ENCODE results near the gene STX19.

DNA sequence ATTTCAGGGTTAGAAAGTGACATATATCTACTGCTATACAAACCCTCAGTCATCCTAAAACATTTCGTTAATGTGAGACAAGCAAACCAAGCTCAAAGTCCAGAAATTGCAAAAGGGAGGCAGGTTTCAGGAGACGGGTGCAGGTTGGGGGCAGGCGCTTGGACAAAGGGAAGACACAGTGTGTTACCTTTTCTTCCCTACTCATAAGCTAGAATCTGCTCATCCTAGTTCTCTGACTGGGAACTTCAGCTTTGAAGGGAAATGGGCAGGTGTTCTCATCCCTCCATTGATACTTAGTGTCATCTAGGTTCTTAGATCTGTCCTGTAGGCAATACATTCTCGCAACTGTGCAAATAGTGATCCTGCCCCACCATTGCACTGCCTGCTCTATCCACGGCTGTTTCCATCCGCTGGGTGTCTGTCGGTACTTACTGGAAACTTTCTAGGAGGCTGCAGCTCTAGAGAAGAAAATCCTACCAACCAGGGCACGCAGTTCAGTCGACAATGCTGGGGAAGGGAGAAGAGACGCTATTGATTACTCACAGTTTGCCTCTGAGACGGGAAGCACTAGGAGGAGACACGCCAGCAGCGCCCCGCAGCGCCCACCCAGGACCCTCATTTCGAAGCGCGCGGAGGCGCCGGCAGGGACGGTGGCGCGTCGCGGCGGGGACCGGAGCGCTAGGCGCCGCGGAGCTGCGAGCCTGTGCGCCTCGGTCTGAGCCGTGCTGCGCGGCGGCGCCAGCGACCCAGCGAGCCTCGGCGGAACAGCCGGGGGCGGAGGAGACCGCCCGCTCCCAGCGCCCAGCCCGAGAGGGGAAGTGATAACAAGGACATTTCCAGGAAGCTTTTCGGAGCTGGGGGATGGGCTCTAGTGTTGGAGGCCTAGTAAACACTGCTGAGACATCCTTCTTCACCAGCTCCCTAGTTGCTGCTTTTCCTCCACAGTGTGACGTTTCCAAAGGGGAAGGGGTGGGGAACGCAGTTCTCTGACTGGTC is 55.0 kb downstream of the STX19 start, which contains the start of gene PROS1:
- TF ChIP-seq, protein P1, sequence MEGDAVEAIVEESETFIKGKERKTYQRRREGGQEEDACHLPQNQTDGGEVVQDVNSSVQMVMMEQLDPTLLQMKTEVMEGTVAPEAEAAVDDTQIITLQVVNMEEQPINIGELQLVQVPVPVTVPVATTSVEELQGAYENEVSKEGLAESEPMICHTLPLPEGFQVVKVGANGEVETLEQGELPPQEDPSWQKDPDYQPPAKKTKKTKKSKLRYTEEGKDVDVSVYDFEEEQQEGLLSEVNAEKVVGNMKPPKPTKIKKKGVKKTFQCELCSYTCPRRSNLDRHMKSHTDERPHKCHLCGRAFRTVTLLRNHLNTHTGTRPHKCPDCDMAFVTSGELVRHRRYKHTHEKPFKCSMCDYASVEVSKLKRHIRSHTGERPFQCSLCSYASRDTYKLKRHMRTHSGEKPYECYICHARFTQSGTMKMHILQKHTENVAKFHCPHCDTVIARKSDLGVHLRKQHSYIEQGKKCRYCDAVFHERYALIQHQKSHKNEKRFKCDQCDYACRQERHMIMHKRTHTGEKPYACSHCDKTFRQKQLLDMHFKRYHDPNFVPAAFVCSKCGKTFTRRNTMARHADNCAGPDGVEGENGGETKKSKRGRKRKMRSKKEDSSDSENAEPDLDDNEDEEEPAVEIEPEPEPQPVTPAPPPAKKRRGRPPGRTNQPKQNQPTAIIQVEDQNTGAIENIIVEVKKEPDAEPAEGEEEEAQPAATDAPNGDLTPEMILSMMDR (IDR thresholded peaks at IDR 0.05): no peak
- TF ChIP-seq POLR2A (IDR thresholded peaks at IDR 0.05): peak; percentile 65
